ENCODE results near the gene SRRM2.

DNA sequence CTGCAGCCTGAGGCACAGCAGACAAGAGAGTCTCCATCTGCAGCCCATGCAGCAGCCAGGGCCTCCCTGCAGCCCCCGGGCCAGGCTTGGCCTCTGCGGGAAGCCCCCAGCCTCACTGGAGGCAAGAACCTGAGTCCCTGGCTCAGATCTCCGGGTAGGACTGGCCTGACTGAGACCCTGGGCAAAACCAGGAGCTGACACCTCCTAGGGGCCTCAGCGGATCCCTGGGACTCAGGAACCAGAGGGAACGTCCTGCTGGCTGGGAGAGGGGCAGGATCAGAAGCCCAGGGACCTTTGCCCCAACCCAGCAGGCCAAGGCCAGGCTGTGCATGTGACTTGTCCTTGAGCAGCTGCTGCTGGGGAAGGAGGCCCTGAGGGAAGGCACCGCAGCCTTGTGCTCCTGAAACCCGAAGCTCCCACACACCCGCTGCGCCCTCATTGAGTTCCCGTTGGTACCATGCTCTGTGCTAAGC, 62.9 kb downstream of the SRRM2 start:
- TF ChIP-seq CTCF (IDR thresholded peaks at IDR 0.05; ENCODE audit: insufficient read depth, low read depth, low read length) (no peak), EZH2 (IDR thresholded peaks at IDR 0.05; ENCODE audit: insufficient read depth, low read length) (no peak)
